ENCODE measurements around the gene TBC1D2. TPM values are rescaled to one million over a fixed set of nuclear protein-coding genes. Genes with fewer than 3 reads are reported as not detected.

TBC1D2 gene
- total RNA-seq, 1 experiment from 2014 or later: 11.1 TPM

DNA sequence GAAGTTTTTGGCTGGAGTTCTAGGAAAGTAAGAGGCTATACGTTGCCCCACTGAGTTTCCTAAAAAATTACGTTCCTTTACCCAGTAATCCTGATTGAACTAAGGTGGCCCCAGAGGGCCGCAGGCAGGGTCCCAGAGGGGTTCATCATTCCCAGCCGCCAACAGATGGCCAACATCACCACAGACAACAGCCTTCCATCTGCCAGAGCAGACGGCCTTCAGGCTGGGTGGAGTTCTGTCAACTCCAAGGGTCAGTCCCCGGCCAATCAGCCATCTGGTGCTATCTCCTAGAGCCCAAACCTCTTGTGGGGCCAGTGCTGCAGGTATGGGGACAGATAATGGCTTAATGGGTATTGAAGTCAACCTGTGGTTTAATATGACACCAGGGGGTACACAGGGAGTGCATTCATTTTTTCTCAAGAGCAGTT, 30.4 kb downstream of the TBC1D2 start:
- Mint-ChIP-seq H3K36me3 (peaks cover 48% of the 10 kb centered on the region), H3K27me3 (ENCODE audit: low read depth) (no peaks in the 10 kb centered on the region), H3K27ac (no peak overlapping the region), H3K4me1 (peaks cover 29% of the 10 kb centered on the region), H3K9me3 (0 out of 2 replicates have a peak, but pooled peaks cover 4% of the 10 kb centered on the region), H3K4me3 (no peak overlapping the region)
- ChIA-PET POLR2A (no interaction called here), CTCF (no interaction called here)
- TF ChIP-seq RELA (CRISPR knock-in tag; IDR thresholded peaks at IDR 0.05; ENCODE audit: borderline replicate concordance) (no peak), GTF2I (CRISPR knock-in tag; conservative IDR thresholded peaks at IDR 0.05) (no peak), ZNF219 (CRISPR knock-in tag; IDR thresholded peaks at IDR 0.05; ENCODE audit: borderline replicate concordance) (no peak), CREM (CRISPR knock-in tag; IDR thresholded peaks at IDR 0.05) (no peak), SOX15 (CRISPR knock-in tag; IDR thresholded peaks at IDR 0.05) (no peak), NFATC4 (CRISPR knock-in tag; IDR thresholded peaks at IDR 0.05) (no peak), CREB1 (CRISPR knock-in tag; IDR thresholded peaks at IDR 0.05) (no peak), NR2C2 (CRISPR knock-in tag; IDR thresholded peaks at IDR 0.05) (no peak), ATF1 (CRISPR knock-in tag; IDR thresholded peaks at IDR 0.05) (no peak)
- TF ChIP-seq, protein P1, sequence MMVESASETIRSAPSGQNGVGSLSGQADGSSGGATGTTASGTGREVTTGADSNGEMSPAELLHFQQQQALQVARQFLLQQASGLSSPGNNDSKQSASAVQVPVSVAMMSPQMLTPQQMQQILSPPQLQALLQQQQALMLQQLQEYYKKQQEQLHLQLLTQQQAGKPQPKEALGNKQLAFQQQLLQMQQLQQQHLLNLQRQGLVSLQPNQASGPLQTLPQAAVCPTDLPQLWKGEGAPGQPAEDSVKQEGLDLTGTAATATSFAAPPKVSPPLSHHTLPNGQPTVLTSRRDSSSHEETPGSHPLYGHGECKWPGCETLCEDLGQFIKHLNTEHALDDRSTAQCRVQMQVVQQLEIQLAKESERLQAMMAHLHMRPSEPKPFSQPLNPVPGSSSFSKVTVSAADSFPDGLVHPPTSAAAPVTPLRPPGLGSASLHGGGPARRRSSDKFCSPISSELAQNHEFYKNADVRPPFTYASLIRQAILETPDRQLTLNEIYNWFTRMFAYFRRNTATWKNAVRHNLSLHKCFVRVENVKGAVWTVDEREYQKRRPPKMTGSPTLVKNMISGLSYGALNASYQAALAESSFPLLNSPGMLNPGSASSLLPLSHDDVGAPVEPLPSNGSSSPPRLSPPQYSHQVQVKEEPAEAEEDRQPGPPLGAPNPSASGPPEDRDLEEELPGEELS (CRISPR knock-in tag; IDR thresholded peaks at IDR 0.05): no peak
- TF ChIP-seq, protein P2, sequence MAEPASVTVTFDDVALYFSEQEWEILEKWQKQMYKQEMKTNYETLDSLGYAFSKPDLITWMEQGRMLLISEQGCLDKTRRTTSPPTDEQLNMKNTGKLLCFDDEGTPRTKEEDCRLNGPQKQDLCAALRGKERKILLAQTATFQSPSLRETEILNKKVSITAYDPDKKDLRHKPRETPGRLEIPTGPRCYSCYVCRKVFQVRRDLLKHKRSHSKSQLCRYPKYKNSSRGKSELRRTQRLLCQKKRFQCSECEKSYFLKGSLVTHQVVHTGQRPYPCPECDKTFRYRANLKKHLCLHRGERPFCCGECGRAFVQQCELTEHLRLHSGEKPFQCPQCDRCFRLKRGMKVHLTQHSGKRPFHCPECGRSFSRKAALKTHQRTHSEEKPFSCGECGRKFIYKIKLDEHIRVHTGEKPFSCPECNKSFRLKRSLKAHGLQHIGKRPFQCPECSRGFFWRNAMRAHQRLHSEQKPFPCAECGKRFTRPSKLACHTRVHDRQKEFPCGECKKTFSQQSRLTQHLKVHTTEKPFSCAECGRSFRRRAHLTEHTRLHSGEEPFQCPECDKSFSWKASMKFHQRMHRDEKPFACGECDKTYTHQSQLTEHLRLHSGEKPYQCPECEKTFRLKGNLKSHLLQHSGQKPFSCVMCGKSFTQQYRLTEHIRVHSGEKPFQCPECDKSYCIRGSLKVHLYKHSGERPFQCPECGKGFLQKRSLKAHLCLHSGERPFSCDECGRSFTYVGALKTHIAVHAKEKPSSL (CRISPR knock-in tag; conservative IDR thresholded peaks at IDR 0.05): no peak
- TF ChIP-seq, protein P3, sequence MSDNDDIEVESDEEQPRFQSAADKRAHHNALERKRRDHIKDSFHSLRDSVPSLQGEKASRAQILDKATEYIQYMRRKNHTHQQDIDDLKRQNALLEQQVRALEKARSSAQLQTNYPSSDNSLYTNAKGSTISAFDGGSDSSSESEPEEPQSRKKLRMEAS (CRISPR knock-in tag; IDR thresholded peaks at IDR 0.05): no peak
- TF ChIP-seq, protein P4, sequence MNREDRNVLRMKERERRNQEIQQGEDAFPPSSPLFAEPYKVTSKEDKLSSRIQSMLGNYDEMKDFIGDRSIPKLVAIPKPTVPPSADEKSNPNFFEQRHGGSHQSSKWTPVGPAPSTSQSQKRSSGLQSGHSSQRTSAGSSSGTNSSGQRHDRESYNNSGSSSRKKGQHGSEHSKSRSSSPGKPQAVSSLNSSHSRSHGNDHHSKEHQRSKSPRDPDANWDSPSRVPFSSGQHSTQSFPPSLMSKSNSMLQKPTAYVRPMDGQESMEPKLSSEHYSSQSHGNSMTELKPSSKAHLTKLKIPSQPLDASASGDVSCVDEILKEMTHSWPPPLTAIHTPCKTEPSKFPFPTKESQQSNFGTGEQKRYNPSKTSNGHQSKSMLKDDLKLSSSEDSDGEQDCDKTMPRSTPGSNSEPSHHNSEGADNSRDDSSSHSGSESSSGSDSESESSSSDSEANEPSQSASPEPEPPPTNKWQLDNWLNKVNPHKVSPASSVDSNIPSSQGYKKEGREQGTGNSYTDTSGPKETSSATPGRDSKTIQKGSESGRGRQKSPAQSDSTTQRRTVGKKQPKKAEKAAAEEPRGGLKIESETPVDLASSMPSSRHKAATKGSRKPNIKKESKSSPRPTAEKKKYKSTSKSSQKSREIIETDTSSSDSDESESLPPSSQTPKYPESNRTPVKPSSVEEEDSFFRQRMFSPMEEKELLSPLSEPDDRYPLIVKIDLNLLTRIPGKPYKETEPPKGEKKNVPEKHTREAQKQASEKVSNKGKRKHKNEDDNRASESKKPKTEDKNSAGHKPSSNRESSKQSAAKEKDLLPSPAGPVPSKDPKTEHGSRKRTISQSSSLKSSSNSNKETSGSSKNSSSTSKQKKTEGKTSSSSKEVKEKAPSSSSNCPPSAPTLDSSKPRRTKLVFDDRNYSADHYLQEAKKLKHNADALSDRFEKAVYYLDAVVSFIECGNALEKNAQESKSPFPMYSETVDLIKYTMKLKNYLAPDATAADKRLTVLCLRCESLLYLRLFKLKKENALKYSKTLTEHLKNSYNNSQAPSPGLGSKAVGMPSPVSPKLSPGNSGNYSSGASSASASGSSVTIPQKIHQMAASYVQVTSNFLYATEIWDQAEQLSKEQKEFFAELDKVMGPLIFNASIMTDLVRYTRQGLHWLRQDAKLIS (CRISPR knock-in tag; IDR thresholded peaks at IDR 0.05; ENCODE audit: borderline replicate concordance): no peak
- TF ChIP-seq, protein P5, sequence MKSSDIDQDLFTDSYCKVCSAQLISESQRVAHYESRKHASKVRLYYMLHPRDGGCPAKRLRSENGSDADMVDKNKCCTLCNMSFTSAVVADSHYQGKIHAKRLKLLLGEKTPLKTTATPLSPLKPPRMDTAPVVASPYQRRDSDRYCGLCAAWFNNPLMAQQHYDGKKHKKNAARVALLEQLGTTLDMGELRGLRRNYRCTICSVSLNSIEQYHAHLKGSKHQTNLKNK (CRISPR knock-in tag; IDR thresholded peaks at IDR 0.05): no peak
- TF ChIP-seq, protein P6, sequence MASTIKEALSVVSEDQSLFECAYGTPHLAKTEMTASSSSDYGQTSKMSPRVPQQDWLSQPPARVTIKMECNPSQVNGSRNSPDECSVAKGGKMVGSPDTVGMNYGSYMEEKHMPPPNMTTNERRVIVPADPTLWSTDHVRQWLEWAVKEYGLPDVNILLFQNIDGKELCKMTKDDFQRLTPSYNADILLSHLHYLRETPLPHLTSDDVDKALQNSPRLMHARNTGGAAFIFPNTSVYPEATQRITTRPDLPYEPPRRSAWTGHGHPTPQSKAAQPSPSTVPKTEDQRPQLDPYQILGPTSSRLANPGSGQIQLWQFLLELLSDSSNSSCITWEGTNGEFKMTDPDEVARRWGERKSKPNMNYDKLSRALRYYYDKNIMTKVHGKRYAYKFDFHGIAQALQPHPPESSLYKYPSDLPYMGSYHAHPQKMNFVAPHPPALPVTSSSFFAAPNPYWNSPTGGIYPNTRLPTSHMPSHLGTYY (CRISPR knock-in tag; IDR thresholded peaks at IDR 0.05): no peak
- TF ChIP-seq, protein P7, sequence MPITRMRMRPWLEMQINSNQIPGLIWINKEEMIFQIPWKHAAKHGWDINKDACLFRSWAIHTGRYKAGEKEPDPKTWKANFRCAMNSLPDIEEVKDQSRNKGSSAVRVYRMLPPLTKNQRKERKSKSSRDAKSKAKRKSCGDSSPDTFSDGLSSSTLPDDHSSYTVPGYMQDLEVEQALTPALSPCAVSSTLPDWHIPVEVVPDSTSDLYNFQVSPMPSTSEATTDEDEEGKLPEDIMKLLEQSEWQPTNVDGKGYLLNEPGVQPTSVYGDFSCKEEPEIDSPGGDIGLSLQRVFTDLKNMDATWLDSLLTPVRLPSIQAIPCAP (CRISPR knock-in tag; IDR thresholded peaks at IDR 0.05): no peak
- TF ChIP-seq, protein P8, sequence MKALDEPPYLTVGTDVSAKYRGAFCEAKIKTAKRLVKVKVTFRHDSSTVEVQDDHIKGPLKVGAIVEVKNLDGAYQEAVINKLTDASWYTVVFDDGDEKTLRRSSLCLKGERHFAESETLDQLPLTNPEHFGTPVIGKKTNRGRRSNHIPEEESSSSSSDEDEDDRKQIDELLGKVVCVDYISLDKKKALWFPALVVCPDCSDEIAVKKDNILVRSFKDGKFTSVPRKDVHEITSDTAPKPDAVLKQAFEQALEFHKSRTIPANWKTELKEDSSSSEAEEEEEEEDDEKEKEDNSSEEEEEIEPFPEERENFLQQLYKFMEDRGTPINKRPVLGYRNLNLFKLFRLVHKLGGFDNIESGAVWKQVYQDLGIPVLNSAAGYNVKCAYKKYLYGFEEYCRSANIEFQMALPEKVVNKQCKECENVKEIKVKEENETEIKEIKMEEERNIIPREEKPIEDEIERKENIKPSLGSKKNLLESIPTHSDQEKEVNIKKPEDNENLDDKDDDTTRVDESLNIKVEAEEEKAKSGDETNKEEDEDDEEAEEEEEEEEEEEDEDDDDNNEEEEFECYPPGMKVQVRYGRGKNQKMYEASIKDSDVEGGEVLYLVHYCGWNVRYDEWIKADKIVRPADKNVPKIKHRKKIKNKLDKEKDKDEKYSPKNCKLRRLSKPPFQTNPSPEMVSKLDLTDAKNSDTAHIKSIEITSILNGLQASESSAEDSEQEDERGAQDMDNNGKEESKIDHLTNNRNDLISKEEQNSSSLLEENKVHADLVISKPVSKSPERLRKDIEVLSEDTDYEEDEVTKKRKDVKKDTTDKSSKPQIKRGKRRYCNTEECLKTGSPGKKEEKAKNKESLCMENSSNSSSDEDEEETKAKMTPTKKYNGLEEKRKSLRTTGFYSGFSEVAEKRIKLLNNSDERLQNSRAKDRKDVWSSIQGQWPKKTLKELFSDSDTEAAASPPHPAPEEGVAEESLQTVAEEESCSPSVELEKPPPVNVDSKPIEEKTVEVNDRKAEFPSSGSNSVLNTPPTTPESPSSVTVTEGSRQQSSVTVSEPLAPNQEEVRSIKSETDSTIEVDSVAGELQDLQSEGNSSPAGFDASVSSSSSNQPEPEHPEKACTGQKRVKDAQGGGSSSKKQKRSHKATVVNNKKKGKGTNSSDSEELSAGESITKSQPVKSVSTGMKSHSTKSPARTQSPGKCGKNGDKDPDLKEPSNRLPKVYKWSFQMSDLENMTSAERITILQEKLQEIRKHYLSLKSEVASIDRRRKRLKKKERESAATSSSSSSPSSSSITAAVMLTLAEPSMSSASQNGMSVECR (CRISPR knock-in tag; IDR thresholded peaks at IDR 0.05; ENCODE audit: borderline replicate concordance): no peak
- TF ChIP-seq, protein P9, sequence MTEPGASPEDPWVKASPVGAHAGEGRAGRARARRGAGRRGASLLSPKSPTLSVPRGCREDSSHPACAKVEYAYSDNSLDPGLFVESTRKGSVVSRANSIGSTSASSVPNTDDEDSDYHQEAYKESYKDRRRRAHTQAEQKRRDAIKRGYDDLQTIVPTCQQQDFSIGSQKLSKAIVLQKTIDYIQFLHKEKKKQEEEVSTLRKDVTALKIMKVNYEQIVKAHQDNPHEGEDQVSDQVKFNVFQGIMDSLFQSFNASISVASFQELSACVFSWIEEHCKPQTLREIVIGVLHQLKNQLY (CRISPR knock-in tag; IDR thresholded peaks at IDR 0.05): no peak
- ATAC-seq (no peak), DNase-seq (ENCODE audit: low spot score) (no peak)

Data from WTC11 (cell line).